Fibroblast of skin of right biceps (primary cell): ENCODE results near the gene DDX10.

Source experiments
- DNase-seq: peaks from one replicate; pipeline ENCODE4 v3.0.0-alpha.2; 2013

Gene DDX10

GRCh38 chr11:108662700-108663099 is 2.2 kb upstream of the DDX10 start:
- DNase-seq: no peak

GRCh38 chr11:108663154-108663877 is 1.6 kb upstream of the DDX10 start:
- DNase-seq: no peak

- peak; percentile 20 for DNase-seq
Measured at GRCh38 chr11:108666373-108666772, 1.5 kb downstream of the DDX10 start.

GRCh38 chr11:108669286-108669685 is 4.4 kb downstream of the DDX10 start:
- no peak for DNase-seq

- peak; percentile 28 for DNase-seq
Measured at GRCh38 chr11:108669711-108670110, 4.8 kb downstream of the DDX10 start.

- DNase-seq: no peak
Measured at GRCh38 chr11:108670451-108670850, 5.6 kb downstream of the DDX10 start.

GRCh38 chr11:108672113-108672512 is 7.2 kb downstream of the DDX10 start:
- peak; percentile 69 for DNase-seq

GRCh38 chr11:108672786-108673185 is 7.9 kb downstream of the DDX10 start:
- DNase-seq: peak; percentile 69

- no peak for DNase-seq
Measured at GRCh38 chr11:108679045-108679444, 14.2 kb downstream of the DDX10 start.

- peak; percentile 38 for DNase-seq
Measured at GRCh38 chr11:108680271-108680670, 15.4 kb downstream of the DDX10 start.

GRCh38 chr11:108685419-108686130 is 20.7 kb downstream of the DDX10 start:
- peak; percentile 63 for DNase-seq

GRCh38 chr11:108693852-108694251 is 29.0 kb downstream of the DDX10 start:
- DNase-seq: peak; percentile 70

GRCh38 chr11:108694846-108695245 is 30.0 kb downstream of the DDX10 start:
- DNase-seq: peak; percentile 82

GRCh38 chr11:108697872-108698473 is 33.1 kb downstream of the DDX10 start:
- peak; percentile 75 for DNase-seq

- DNase-seq: no peak
Measured at GRCh38 chr11:108698844-108699642, 34.2 kb downstream of the DDX10 start.

- DNase-seq: no peak
Measured at GRCh38 chr11:108703916-108704315, 39.0 kb downstream of the DDX10 start.

- no peak for DNase-seq
Measured at GRCh38 chr11:108705061-108705460, 40.2 kb downstream of the DDX10 start.

- no peak for DNase-seq
Measured at GRCh38 chr11:108708173-108708572, 43.3 kb downstream of the DDX10 start.

- DNase-seq: no peak
Measured at GRCh38 chr11:108709741-108710140, 44.9 kb downstream of the DDX10 start.

- peak; percentile 58 for DNase-seq
Measured at GRCh38 chr11:108713076-108713790, 48.4 kb downstream of the DDX10 start.

GRCh38 chr11:108715239-108715638 is 50.4 kb downstream of the DDX10 start:
- no peak for DNase-seq

- no peak for DNase-seq
Measured at GRCh38 chr11:108718466-108718865, 53.6 kb downstream of the DDX10 start.
